D721Med (cell line): ENCODE measurements around the gene JKAMP.

Experiments
- DNase-seq: peaks from one replicate; pipeline ENCODE4 v3.0.0; 2011; ENCODE audit warnings: low spot score; ENCODE audit not compliant: insufficient read length
- FAIRE-seq: peaks from 2 replicates; lab custom pipeline; 2011; peaks lifted over from hg19 to GRCh38; lab: Jason Lieb, UNC
- TF ChIP-seq, protein P1 (sequence below): IDR thresholded peaks from 2 replicates; pipeline ENCODE4 v1.5.1; 2012; ENCODE audit warnings: mild to moderate bottlenecking, control low read depth; ENCODE audit not compliant: insufficient read depth; ENCODE audit errors: missing control alignments

Gene JKAMP

DNA sequence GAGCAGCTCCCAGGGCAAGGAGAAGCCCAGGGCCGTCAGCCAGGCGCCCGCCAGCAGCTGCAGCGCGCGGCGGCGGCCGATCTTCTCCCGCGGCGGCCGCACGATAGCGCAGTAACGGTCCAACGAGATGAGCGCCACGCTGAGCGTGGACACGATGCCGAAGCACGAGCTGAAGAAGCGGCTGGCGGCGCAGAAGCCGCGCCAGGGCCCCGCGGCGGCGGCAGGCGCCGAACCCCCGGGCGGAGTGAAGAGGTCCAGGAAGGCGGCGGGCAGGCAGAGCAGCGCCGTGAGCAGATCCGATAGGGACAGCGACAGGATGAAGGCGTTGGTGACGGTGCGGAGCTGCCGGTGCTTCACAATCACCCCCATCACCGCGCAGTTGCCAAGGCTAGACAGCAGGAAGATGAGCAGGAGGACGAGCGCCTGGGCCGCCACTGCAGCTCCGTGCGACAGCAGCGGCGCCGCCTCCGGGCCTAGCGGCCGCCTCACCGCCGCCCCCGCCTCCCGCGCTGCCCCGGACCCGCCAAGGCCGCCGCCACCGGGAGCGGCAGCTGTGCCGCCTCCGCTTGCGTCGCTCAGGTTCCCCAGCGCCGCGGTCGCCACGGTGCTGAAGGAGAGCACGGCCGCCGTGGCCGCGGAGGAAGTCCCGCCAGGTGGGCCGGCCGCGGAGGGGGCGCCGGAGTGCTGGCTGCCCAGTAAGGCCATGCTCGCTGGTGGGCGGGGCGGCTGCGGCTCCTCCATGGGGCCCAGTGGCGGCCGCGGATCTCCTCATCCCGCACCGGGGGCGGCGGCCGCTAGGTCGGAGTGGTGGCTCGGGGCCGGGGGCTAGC, 19.6 kb upstream of the JKAMP start:
- no peak for FAIRE-seq
- TF ChIP-seq, protein P1, sequence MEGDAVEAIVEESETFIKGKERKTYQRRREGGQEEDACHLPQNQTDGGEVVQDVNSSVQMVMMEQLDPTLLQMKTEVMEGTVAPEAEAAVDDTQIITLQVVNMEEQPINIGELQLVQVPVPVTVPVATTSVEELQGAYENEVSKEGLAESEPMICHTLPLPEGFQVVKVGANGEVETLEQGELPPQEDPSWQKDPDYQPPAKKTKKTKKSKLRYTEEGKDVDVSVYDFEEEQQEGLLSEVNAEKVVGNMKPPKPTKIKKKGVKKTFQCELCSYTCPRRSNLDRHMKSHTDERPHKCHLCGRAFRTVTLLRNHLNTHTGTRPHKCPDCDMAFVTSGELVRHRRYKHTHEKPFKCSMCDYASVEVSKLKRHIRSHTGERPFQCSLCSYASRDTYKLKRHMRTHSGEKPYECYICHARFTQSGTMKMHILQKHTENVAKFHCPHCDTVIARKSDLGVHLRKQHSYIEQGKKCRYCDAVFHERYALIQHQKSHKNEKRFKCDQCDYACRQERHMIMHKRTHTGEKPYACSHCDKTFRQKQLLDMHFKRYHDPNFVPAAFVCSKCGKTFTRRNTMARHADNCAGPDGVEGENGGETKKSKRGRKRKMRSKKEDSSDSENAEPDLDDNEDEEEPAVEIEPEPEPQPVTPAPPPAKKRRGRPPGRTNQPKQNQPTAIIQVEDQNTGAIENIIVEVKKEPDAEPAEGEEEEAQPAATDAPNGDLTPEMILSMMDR = no peak
- peak; percentile 31 for DNase-seq

DNA sequence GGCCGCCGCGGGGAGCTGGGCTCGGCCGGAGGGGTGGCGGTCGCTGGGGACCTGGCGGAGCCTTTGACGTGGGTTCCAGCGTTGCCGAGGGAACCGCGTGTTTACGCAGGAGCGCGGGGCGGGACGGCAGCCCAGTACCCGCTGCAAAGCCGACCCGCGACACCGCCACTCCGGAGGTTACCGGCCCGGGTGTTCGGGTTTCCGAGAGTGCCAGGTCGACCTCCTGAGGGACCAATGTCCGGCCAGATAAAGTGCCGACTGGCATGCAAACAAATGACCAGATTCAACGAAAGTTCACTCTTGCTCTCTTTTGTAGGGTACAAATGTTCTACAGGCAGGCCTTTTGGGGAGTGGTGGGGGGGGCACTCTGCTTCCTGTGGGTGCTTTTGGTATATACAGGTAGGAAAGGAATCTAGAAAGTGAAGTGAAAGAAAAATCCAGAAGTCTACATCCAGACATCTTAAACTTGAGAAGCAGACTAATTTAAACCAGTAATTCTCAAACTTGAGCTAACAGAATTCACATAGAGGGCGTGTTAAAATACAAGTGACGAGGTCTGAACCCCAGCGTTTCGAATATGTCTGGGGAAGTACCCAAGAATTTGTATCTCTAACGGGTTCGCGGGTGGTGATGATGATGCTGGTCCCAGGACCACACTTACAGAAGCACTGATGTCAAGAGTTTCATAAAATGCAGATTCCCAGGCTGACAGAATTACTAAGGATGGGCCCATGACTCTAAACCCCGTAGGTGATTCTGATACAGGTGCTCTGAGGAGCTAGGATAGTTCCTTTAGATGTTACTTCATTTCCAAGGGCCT, 18.8 kb upstream of the JKAMP start, which contains the start of gene GPR135:
GPR135 (minus strand) TSS at position 65 of the 820 bp plus-strand sequence. CDS start 154 bp downstream, outside the sequence.
- FAIRE-seq (no peak), DNase-seq (no peak)
- TF ChIP-seq, protein P1 = no peak

DNA sequence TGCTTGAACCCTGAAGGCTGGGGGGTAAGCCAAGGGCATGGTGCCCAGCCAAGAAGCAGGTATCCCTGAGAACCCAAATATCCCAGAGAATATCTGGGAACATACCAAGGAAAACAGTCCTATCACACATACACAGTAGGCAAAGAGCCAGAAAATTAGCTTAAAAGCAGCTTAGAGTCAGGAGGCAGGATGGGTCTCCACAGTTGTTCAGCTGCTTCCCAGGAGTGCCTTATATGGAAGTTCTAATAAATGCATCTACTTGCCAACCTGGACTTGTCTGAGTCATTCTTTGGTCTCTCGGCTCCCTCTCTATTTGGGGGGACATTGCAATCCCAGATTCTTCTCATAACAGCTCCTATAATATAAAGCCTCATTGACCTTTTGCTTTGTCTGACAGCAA, 10.1 kb upstream of the JKAMP start:
- FAIRE-seq (no peak), DNase-seq (no peak)
- TF ChIP-seq, protein P1 = no peak

DNA sequence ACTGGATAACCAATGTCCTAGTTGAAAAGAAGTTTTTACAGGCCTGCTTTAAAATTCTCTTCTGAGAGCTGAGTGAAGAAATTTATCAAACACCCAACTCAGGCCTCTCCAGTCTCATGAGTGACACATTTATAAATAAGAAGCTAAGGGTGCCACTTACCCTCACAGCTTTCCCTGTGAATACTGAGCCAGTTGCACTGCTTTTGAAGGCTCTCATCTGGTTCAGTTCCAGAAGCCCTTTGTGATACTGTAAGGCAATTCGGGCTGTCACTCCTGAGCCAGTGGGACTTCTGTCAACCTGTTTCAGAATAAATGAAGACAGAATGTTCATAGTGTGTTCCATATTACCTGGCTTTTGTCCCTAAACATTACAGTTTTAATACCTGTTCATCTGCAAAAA, 8.6 kb upstream of the JKAMP start:
- FAIRE-seq (no peak), DNase-seq (no peak)
- TF ChIP-seq, protein P1 = no peak

DNA sequence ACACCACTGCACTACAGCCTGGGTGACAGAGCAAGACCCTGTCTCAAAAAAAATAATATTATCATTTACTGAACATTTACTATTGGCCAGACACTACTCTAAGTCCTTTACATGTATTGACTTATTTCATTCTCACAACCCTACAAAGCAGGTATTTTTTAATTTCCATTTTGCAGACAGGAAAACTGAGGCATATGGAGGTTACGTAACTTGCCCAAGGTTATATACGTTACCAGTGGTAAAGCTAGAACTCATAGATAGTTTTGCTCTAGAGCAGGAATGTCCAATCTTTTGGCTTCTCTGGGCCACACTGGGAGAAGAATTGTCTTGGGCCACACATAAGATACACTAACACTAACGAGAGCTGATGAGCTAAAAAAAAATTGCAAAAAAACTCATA, 5.8 kb upstream of the JKAMP start:
- no peak for FAIRE-seq
- TF ChIP-seq, protein P1 = no peak
- DNase-seq = no peak

DNA sequence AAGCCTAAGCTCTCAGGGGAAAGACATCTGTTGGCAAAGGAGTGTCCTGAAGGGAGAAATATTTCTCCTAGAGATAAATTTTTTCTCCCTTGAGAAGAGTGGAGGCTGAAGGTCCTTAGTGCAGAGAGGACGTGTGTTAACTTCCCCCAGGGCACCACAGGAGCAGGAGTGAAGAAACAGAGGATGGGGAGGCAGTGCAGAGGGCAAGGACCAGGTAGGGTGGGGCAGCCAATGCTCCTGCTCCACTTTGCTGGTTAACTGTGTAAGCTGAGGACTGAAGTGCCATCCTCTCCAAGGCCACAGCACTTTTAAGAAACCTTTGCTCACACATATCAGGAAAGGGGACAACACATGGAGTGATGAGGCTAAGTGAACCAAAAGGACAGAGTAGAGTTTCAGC, 4.2 kb upstream of the JKAMP start:
- DNase-seq (no peak), FAIRE-seq (no peak)
- TF ChIP-seq, protein P1 = no peak
